H9 (cell line): ENCODE data around the gene BEST2. TPM values are rescaled to one million over a fixed set of nuclear protein-coding genes. Genes with fewer than 3 reads are reported as not detected.

Experiments
- DNase-seq: peaks from one replicate; pipeline ENCODE4 v3.0.0-alpha.2; 2017
- H2AFZ ChIP-seq: one replicate; pipeline ENCODE4 v1.6.1; 2013; ENCODE audit warnings: mild to moderate bottlenecking, low read length, control low read depth, moderate library complexity
- H2AK5ac ChIP-seq: 2 replicates; pipeline ENCODE4 v1.6.1; 2013; ENCODE audit warnings: low read length, control low read depth, mixed read lengths; ENCODE audit not compliant: insufficient read length
- H2BK120ac ChIP-seq: one replicate; pipeline ENCODE4 v1.6.1; 2013; ENCODE audit warnings: low read depth, mild to moderate bottlenecking, low read length, control low read depth, inconsistent platforms; ENCODE audit not compliant: poor library complexity, severe bottlenecking
- H2BK12ac ChIP-seq: 2 replicates; pipeline ENCODE4 v1.6.1; 2013; ENCODE audit warnings: low read length, control low read depth, mixed read lengths, low read depth; ENCODE audit not compliant: insufficient read length
- H2BK15ac ChIP-seq: 2 replicates; pipeline ENCODE4 v1.6.1; 2013; ENCODE audit warnings: low read depth, low read length, control low read depth
- H2BK20ac ChIP-seq: one replicate; pipeline ENCODE4 v1.6.1; 2013; ENCODE audit warnings: low read depth, mild to moderate bottlenecking, low read length, control low read depth, inconsistent platforms; ENCODE audit not compliant: poor library complexity, severe bottlenecking
- H2BK5ac ChIP-seq: 2 replicates; pipeline ENCODE4 v1.6.1; 2013; ENCODE audit warnings: low read length, control low read depth, mixed read lengths; ENCODE audit not compliant: insufficient read length
- H3K14ac ChIP-seq: 2 replicates; pipeline ENCODE4 v1.6.1; 2013; ENCODE audit warnings: low read length, control low read depth; ENCODE audit not compliant: insufficient read depth
- H3K18ac ChIP-seq: 2 replicates; pipeline ENCODE4 v1.6.1; 2013; ENCODE audit warnings: low read depth, mild to moderate bottlenecking, mixed read lengths, low read length, control low read depth; ENCODE audit not compliant: insufficient read length
- H3K23ac ChIP-seq: 2 replicates; pipeline ENCODE4 v1.6.1; 2013; ENCODE audit warnings: low read length, control low read depth, mixed read lengths, low read depth; ENCODE audit not compliant: insufficient read length
- H3K23me2 ChIP-seq: 2 replicates; pipeline ENCODE4 v1.6.1; 2013; ENCODE audit warnings: low read depth, mild to moderate bottlenecking, mixed read lengths, low read length, control low read depth; ENCODE audit not compliant: insufficient read length, poor library complexity, severe bottlenecking
- H3K27ac ChIP-seq: 2 replicates; pipeline ENCODE4 v1.5.1; 2013; ENCODE audit warnings: low read length, control low read depth, mixed read lengths, low read depth; ENCODE audit not compliant: insufficient read length
- H3K27me3 ChIP-seq: 2 replicates; pipeline ENCODE4 v1.6.1; 2013; ENCODE audit warnings: low read length, control low read depth, inconsistent platforms; ENCODE audit not compliant: insufficient read depth
- H3K4ac ChIP-seq: 2 replicates; pipeline ENCODE4 v1.6.1; 2013; ENCODE audit warnings: low read depth, mild to moderate bottlenecking, control low read depth, inconsistent platforms, low read length, moderate library complexity
- H3K4me1 ChIP-seq: 2 replicates; pipeline ENCODE4 v1.6.1; 2013; ENCODE audit warnings: low read length, control low read depth, inconsistent platforms; ENCODE audit not compliant: insufficient read depth
- H3K4me2 ChIP-seq: 2 replicates; pipeline ENCODE4 v1.6.1; 2013; ENCODE audit warnings: low read length, control low read depth, mixed read lengths; ENCODE audit not compliant: insufficient read length, insufficient read depth
- H3K56ac ChIP-seq: 2 replicates; pipeline ENCODE4 v1.6.1; 2013; ENCODE audit warnings: low read depth, mild to moderate bottlenecking, mixed read lengths, low read length, control low read depth; ENCODE audit not compliant: insufficient read length
- H3K79me1 ChIP-seq: 2 replicates; pipeline ENCODE4 v1.6.1; 2013; ENCODE audit warnings: low read depth, mild to moderate bottlenecking, moderate library complexity, low read length, control low read depth, inconsistent platforms; ENCODE audit not compliant: insufficient read depth, poor library complexity, severe bottlenecking
- H3K79me2 ChIP-seq: 2 replicates; pipeline ENCODE4 v1.6.1; 2013; ENCODE audit warnings: low read length, control low read depth, inconsistent platforms; ENCODE audit not compliant: insufficient read depth
- H3K9ac ChIP-seq: 2 replicates; pipeline ENCODE4 v1.6.1; 2013; ENCODE audit warnings: low read length, control low read depth, mixed read lengths; ENCODE audit not compliant: insufficient read length; ENCODE audit errors: extremely low read depth
- H3K9me3 ChIP-seq: one replicate; pipeline ENCODE4 v1.6.1; 2013; ENCODE audit warnings: low read depth, low read length, inconsistent platforms; ENCODE audit not compliant: control insufficient read depth
- H3T11ph ChIP-seq: one replicate; pipeline ENCODE4 v1.6.1; 2013; ENCODE audit warnings: mild to moderate bottlenecking, low read length, control low read depth, inconsistent platforms
- H4K20me1 ChIP-seq: one replicate; pipeline ENCODE4 v1.6.1; 2013; ENCODE audit not compliant: control insufficient read depth, insufficient read length, insufficient read depth
- H4K5ac ChIP-seq: 2 replicates; pipeline ENCODE4 v1.6.1; 2013; ENCODE audit warnings: low read depth, mild to moderate bottlenecking, mixed read lengths, low read length, control low read depth; ENCODE audit not compliant: insufficient read length
- H4K8ac ChIP-seq: replicated peaks from 2 replicates; pipeline ENCODE4 v1.6.1; 2013; ENCODE audit warnings: low read length, control low read depth, mixed read lengths, low read depth; ENCODE audit not compliant: insufficient read length
- H4K91ac ChIP-seq: 2 replicates; pipeline ENCODE4 v1.6.1; 2013; ENCODE audit warnings: low read depth, mild to moderate bottlenecking, moderate library complexity, mixed read lengths, low read length, control low read depth; ENCODE audit not compliant: insufficient read length
- H3K27ac Mint-ChIP-seq, 3 experiments: 2 replicates in 2 of 3; 3 replicates in 1 of 3; pipeline ENCODE4 v1.8.0; 2020 to 2021; ENCODE audit warnings: mixed read lengths in 3 of 3, mild to moderate bottlenecking in 1 of 3, moderate library complexity in 1 of 3
- H3K27me3 Mint-ChIP-seq: 2 replicates; pipeline ENCODE4 v1.8.0; 2021; ENCODE audit warnings: low read depth, mild to moderate bottlenecking, moderate library complexity, mixed read lengths
- H3K36me3 Mint-ChIP-seq, 3 experiments: 2 replicates in 2 of 3; 3 replicates in 1 of 3; pipeline ENCODE4 v1.8.0; 2020 to 2021; ENCODE audit warnings: low read depth in 3 of 3, mixed read lengths in 3 of 3; ENCODE audit not compliant: insufficient read depth in 1 of 3
- H3K4me1 Mint-ChIP-seq, 2 experiments: 2 replicates each; pipeline ENCODE4 v1.8.0; 2020; ENCODE audit warnings: mixed read lengths in 2 of 2
- H3K4me3 Mint-ChIP-seq, 2 experiments: 2 replicates in 1 of 2; 3 replicates in 1 of 2; pipeline ENCODE4 v1.8.0; 2020 to 2021; ENCODE audit warnings: mild to moderate bottlenecking in 2 of 2, mixed read lengths in 2 of 2, moderate library complexity in 1 of 2
- H3K9me3 Mint-ChIP-seq, 2 experiments: 2 replicates in 1 of 2; 3 replicates in 1 of 2; pipeline ENCODE4 v1.8.0; 2020; ENCODE audit warnings: mild to moderate bottlenecking in 2 of 2, mixed read lengths in 2 of 2, moderate library complexity in 1 of 2
- WGBS: extraction: QIAGEN DNeasy Blood & Tissue Kit; methylation state at CpG from one replicate; pipeline ENCODE4 v1.1.7; 2013; ENCODE audit warnings: missing lambda C conversion rate, low lambda C conversion rate, mixed read lengths; ENCODE audit not compliant: insufficient read length; ENCODE audit errors: extremely low coverage; 5-methylcytosine and 5-hydroxymethylcytosine counted together
- total RNA-seq: library from RNA; stranded (reverse); gene quantifications from 2 replicates; pipeline ENCODE4 v1.2.1, GENCODE V29; 2021
- TF ChIP-seq, protein P1 (sequence below): fragments of 200-600 bp; sonication (generic); conservative IDR thresholded peaks from 3 replicates; pipeline ENCODE4 v1.8.0; 2021; ENCODE audit warnings: antibody characterized with exemption, mild to moderate bottlenecking

Gene BEST2
- total RNA-seq, 1 experiment from 2014 or later: 1.6 TPM

DNA sequence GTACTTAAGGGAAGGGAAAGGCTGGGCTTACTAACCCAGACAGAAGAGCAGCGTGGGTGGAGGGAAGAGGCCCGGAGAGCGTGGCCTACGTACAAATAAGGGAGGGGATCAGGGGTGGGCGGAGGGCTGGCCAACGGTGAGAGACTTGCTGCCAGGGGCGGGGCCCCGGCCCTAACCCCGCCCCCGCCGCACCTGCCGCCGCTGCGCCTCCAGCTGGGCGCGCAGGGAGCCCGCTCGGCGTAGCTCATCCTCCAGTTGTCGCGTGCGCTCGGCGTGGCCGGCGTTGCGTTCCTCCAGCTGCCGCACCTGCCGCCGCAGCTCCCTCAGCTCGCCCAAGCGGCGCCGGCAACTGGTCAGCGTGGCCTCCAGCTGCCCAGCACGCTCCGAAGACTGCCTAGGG lies 18.1 kb downstream of the BEST2 start:
- Histone ChIP-seq H3K18ac (peak overlapping the region; percentile 50), H4K20me1 (no peaks in the 10 kb centered on the region), H3K14ac (no peak overlapping the region), H3K27ac (no peak overlapping the region), H4K5ac (no peak overlapping the region), H3K4ac (no peak overlapping the region), H3K9ac (no peak overlapping the region), H3K79me1 (no peaks in the 10 kb centered on the region), H2BK15ac (no peak overlapping the region), H2AFZ (no peak overlapping the region), H2BK5ac (no peak overlapping the region), H4K91ac (no peak overlapping the region), H2BK20ac (no peak overlapping the region), H3K23me2 (peaks cover under 1% of the 10 kb centered on the region), H3K27me3 (no peaks in the 10 kb centered on the region), H2BK12ac (no peak overlapping the region), H3T11ph (no peak overlapping the region), H2AK5ac (no peak overlapping the region), H3K23ac (no peak overlapping the region), H3K79me2 (no peaks in the 10 kb centered on the region), H2BK120ac (no peak overlapping the region), H3K4me1 (no peaks in the 10 kb centered on the region; the same call in 1 of the 2 replicates), H3K9me3 (no peaks in the 10 kb centered on the region), H3K4me2 (no peak overlapping the region), H4K8ac (no peak overlapping the region), H3K56ac (no peak overlapping the region)
- Mint-ChIP-seq H3K9me3 (no peaks in the 10 kb centered on the region), H3K27me3 (no peaks in the 10 kb centered on the region), H3K36me3 (peaks cover 29 to 52% (median 51%) of the 10 kb centered on the region in 3 experiments), H3K27ac (peak overlapping the region in 1 of 3 experiments; percentile 58; a peak in 2 of 7 replicates), H3K4me1 (peaks cover 17 to 25% of the 10 kb centered on the region in 2 experiments), H3K4me3 (peak overlapping the region in 1 of 2 experiments; percentile 61; a peak in 2 of 5 replicates)
- TF ChIP-seq, protein P1, sequence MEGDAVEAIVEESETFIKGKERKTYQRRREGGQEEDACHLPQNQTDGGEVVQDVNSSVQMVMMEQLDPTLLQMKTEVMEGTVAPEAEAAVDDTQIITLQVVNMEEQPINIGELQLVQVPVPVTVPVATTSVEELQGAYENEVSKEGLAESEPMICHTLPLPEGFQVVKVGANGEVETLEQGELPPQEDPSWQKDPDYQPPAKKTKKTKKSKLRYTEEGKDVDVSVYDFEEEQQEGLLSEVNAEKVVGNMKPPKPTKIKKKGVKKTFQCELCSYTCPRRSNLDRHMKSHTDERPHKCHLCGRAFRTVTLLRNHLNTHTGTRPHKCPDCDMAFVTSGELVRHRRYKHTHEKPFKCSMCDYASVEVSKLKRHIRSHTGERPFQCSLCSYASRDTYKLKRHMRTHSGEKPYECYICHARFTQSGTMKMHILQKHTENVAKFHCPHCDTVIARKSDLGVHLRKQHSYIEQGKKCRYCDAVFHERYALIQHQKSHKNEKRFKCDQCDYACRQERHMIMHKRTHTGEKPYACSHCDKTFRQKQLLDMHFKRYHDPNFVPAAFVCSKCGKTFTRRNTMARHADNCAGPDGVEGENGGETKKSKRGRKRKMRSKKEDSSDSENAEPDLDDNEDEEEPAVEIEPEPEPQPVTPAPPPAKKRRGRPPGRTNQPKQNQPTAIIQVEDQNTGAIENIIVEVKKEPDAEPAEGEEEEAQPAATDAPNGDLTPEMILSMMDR: no peak
- DNase-seq: peak; percentile 93
- WGBS: no CpG with 5 or more reads among the region's 37 CpGs
